GM12872 (cell line): ENCODE measurements around the gene LYSMD3.

Experiments
- TF ChIP-seq, protein P1 (sequence below): IDR thresholded peaks from 3 replicates; pipeline ENCODE4 v1.5.1; 2011; ENCODE audit warnings: low read depth, mild to moderate bottlenecking, low read length, moderate library complexity; ENCODE audit not compliant: insufficient read depth

LYSMD3 gene

DNA sequence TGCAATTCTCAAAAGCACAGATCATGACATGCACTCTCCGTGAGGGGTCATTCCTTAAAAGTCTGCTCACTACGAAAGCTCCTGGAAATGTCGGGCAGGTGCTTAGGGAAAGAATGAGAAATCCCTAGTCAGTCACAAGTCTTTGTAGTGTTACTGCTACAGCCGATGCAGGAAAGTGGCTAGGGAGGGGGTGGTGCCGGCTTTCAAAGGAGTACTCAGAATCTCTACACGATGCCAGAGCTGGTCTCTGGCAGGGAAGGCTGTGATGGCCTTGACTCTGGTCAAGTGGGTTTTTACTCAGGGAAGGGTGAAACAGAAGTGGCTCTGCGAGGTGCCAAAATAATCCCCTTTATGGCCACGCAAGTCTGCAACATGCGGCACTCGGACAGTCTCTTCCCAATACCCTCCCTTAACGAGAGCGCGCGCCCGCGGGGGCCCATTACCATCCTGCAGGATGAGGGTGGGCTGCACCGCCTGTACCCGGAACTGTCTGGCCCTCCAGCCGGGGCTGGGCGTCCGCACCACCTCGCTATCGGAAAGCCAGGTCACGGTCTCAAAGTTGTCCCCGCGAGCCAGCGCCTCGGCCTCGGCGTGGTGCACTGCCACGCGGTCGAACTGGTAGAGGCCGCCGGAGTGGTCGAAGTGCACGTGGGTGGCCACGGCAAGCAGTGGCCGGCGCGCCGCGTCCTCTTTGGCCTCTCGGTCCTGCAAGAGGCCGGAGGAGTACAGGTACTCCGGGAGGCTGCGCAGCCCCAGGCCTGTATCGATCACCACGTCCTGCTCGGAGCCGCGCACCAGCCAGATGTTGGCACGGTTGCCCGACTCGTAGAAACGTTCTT is 55.8 kb downstream of the LYSMD3 start:
- TF ChIP-seq, protein P1, sequence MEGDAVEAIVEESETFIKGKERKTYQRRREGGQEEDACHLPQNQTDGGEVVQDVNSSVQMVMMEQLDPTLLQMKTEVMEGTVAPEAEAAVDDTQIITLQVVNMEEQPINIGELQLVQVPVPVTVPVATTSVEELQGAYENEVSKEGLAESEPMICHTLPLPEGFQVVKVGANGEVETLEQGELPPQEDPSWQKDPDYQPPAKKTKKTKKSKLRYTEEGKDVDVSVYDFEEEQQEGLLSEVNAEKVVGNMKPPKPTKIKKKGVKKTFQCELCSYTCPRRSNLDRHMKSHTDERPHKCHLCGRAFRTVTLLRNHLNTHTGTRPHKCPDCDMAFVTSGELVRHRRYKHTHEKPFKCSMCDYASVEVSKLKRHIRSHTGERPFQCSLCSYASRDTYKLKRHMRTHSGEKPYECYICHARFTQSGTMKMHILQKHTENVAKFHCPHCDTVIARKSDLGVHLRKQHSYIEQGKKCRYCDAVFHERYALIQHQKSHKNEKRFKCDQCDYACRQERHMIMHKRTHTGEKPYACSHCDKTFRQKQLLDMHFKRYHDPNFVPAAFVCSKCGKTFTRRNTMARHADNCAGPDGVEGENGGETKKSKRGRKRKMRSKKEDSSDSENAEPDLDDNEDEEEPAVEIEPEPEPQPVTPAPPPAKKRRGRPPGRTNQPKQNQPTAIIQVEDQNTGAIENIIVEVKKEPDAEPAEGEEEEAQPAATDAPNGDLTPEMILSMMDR: no peak

DNA sequence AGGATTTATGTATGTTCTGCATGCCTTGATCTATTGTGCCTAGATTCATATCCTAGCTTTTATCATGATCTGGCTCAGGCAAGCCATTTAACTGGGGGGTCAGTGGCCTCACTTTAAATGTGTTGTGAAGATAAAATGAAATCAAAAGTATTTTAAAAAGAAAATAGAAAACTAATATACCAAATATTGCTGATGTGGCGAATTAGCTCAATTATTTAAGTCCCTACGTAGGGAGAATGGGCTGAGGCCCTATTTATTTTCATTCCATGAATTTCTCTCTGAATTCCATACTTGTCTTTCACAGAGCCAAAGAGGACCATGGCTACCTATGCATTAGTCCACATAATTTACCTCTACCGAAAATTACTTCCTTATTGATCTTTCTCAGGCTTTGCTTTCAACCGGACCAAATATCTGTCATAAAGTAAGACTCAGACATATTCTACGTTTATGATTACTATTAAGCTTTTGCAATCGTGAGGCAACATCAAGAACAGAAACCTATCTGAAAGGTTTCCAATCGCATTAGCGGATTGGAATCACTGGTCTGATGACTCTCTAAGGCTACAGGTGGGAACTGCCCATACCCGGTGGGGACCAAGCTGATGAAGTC is 56.5 kb downstream of the LYSMD3 start:
- TF ChIP-seq, protein P1: no peak
